Skeletal muscle satellite cell (primary cell): ENCODE data around the gene POMGNT1. TPM values are rescaled to one million over a fixed set of nuclear protein-coding genes. Genes with fewer than 3 reads are reported as not detected.

Experiments
- small RNA-seq: library from RNA; depleted of rRNA; stranded (forward); fragments of <200 nt; gene quantifications from one replicate; pipeline ENCODE3, GENCODE V24; 2012

The POMGNT1 gene

Small RNA genes within 50 kb of the gene (small RNA-seq; reads per million reads assigned to genes)
- gene AL672043.1 = not detected
